Cardiac muscle cell (in vitro differentiated cells and primary cell): ENCODE results near the gene CAMSAP2. TPM values are rescaled to one million over a fixed set of nuclear protein-coding genes. Genes with fewer than 3 reads are reported as not detected.

ENCODE experiments used
- DNase-seq, 2 donors: peaks; one replicate each; pipeline versions ENCODE4 v3.0.0 to v3.0.0-alpha.2; 2010 to 2017; ENCODE audit warnings: low read depth in 1 of 2, low spot score in 1 of 2
- H3K27ac ChIP-seq: fragments of 200-600 bp; sonication (generic); 2 replicates; pipeline ENCODE4 v1.5.1; 2016
- H3K27me3 ChIP-seq: fragments of 200-600 bp; sonication (generic); 2 replicates; pipeline ENCODE4 v1.6.0; 2016; ENCODE audit warnings: control low read depth
- H3K36me3 ChIP-seq: fragments of 200-600 bp; sonication (generic); 2 replicates; pipeline ENCODE4 v1.5.1; 2016; ENCODE audit warnings: control low read depth
- H3K4me1 ChIP-seq: fragments of 200-600 bp; sonication (generic); 2 replicates; pipeline ENCODE4 v1.8.1; 2017; ENCODE audit warnings: low read depth, mild to moderate bottlenecking, mixed run types
- H3K4me3 ChIP-seq: fragments of 200-600 bp; sonication (generic); 2 replicates; pipeline ENCODE4 v1.5.1; 2016; ENCODE audit warnings: mild to moderate bottlenecking
- H3K9me3 ChIP-seq: fragments of 200-600 bp; sonication (generic); 2 replicates; pipeline ENCODE4 v1.5.1; 2017; ENCODE audit warnings: low read depth, mild to moderate bottlenecking, control low read depth
- CTCF ChIP-seq: IDR thresholded peaks from 2 replicates; pipeline ENCODE4 v1.5.1; 2012; ENCODE audit warnings: low read depth, mild to moderate bottlenecking, low read length
- polyA plus RNA-seq: library from polyadenylated mRNA; unstranded; fragments of >200 nt; fragmentation: Nextera tagmentation; extraction: Ambion mirVana; gene quantifications from 2 replicates; pipeline ENCODE4 v1.2.1, GENCODE V29; 2016
- total RNA-seq: library from RNA; depleted of rRNA; stranded (reverse); fragments of >200 nt; gene quantifications from 2 replicates; pipeline ENCODE4 v1.2.3, GENCODE V29; 2016

Gene CAMSAP2
- total and polyA plus RNA-seq, 2 experiments from 2014 or later, result 12.6 to 22.8 TPM

GRCh38 chr1:200795156-200795555 is 56.5 kb downstream of the CAMSAP2 start:
- Histone ChIP-seq H3K9me3 (no peaks in the 10 kb centered on the region), H3K36me3 (no peaks in the 10 kb centered on the region), H3K4me1 (no peaks in the 10 kb centered on the region), H3K4me3 (no peak overlapping the region), H3K27ac (peak overlapping the region; percentile 43), H3K27me3 (no peaks in the 10 kb centered on the region)
- DNase-seq, result peak in 1 of 2 donors; percentile 29
- no peak for TF ChIP-seq CTCF

- H3K4me1 ChIP-seq, result no peaks in the 10 kb centered on the region
- no peaks in the 10 kb centered on the region for H3K27me3 ChIP-seq
- no peaks in the 10 kb centered on the region for H3K9me3 ChIP-seq
- no peak overlapping the region for H3K4me3 ChIP-seq
- H3K36me3 ChIP-seq, result no peaks in the 10 kb centered on the region
- no peak for TF ChIP-seq CTCF
- DNase-seq, result no peak
- no peak overlapping the region for H3K27ac ChIP-seq
Observed at GRCh38 chr1:200802042-200802441, 63.3 kb downstream of the CAMSAP2 start.

DNA sequence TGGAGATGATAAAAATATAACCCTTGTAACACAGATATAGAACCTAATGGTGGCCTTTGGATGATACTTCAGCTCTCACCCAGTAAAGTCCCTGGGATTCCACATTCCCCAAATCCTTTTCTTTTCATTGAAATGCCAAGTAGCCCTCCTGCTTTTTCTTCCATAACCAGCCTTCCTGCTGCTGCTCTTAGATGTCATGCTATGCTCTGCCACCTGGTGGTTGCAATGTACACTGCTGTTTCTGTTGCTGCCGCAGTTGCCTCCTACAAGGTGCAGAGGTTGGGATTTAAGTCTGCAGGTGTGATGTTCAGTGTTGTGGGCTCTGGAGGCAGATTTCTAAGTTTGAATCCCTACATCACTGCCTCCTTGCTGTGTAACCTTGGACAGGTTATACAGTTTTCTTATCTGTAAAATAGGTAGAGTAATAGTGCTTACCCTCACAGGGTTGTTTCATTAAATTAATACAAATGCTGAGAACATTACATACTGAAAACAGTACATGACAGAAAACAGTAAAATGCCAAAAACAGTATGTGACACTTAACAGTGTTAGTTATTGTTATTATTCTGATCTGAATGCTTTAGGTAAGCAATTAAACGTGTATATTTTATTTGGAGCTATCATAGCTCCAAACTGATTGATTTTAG is 64.3 kb downstream of the CAMSAP2 start:
- peak; percentile 87 to 89 for DNase-seq
- H3K36me3 ChIP-seq, result peaks cover 3% of the 10 kb centered on the region
- no peaks in the 10 kb centered on the region for H3K9me3 ChIP-seq
- H3K27ac ChIP-seq, result no peak overlapping the region
- H3K27me3 ChIP-seq, result no peaks in the 10 kb centered on the region
- peak; percentile 95 for TF ChIP-seq CTCF
- H3K4me1 ChIP-seq, result no peaks in the 10 kb centered on the region
- H3K4me3 ChIP-seq, result no peak overlapping the region

DNA sequence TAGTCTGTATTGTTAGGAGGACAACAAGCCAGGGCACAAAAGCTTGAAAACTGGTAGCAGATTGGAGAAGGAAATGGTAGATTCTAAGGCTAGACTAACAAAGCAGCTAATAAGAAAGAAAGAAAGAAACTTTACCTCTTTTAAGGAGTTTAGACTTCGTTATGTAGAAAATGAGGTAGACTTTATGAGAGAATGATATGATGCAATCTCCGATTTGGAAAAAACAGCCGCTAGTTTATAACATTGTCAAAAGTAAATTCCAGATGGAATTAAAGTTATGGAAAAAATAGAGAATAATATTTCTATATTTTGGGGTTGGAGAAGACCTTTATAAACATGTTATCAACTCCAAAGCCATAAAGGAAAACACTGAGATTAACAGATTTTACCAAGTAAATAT is 67.0 kb downstream of the CAMSAP2 start:
- no peak overlapping the region for H3K27ac ChIP-seq
- H3K36me3 ChIP-seq, result peaks cover 12% of the 10 kb centered on the region
- no peaks in the 10 kb centered on the region for H3K27me3 ChIP-seq
- H3K4me1 ChIP-seq, result no peaks in the 10 kb centered on the region
- no peaks in the 10 kb centered on the region for H3K9me3 ChIP-seq
- TF ChIP-seq CTCF, result no peak
- no peak overlapping the region for H3K4me3 ChIP-seq
- no peak for DNase-seq

DNA sequence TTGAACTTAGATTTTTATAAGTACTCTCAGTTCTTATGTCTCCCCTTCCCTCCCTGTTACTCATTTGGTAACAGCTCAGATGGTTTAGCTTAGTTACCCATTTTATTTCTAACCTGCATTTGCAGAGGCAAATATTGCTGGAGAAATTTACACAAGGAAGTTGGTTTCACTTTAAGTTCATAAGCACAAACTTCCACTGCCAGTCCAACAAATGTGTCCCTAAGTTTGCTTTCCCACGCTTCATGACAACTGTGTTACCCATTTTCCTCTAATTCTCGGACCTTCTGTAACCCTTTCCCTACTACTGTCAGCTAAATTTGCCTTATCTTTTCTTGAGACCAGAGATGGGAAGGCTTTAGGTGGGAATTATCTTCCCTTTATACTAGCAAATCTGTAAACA is 70.2 kb downstream of the CAMSAP2 start:
- Histone ChIP-seq H3K27ac (no peak overlapping the region), H3K4me1 (peaks cover 16% of the 10 kb centered on the region), H3K27me3 (no peaks in the 10 kb centered on the region), H3K36me3 (peaks cover 12% of the 10 kb centered on the region), H3K4me3 (no peak overlapping the region), H3K9me3 (no peaks in the 10 kb centered on the region)
- no peak for DNase-seq
- TF ChIP-seq CTCF, result no peak
